ENCODE measurements around the gene SCTR. TPM values are rescaled to one million over a fixed set of nuclear protein-coding genes. Genes with fewer than 3 reads are reported as not detected.

SCTR gene
- total RNA-seq, 1 experiment from 2014 or later = not detected

DNA sequence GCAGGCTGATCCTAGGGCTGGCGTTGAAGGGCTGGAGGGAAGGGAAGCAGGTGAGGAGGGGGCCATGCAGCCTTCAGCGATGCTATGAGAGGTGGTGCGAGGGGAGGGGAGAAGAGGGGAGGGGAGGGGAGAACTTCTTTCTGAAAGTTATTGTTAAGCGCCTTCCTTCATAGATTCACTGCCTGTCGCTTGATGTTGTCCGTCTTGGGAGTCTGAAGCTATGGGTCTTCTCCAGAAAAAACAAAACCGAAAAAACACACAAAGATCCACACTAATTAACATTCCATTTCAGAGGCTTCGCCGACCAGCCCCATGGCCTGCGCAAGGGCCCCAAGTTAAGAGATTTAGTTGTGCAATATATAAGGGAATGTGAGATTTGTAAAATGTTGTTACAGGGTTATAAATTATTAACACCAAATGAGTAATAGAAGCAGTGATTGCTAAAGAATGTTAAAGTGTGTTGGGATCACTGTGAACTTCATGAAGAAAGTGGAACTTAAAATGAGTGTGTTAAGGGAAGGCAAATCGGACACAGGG lies 20.7 kb upstream of the SCTR start:
- Histone ChIP-seq H3K36me3 (ENCODE audit: low read depth, low read length) (no peaks in the 10 kb centered on the region), H3K4me1 (ENCODE audit: insufficient read depth, low read length) (no peaks in the 10 kb centered on the region), H3F3A (ENCODE audit: low read length, unreplicated experiment) (no peaks in the 10 kb centered on the region), H3K9me2 (replicated peaks; ENCODE audit: low read length) (no peaks in the 10 kb centered on the region), H4K20me1 (ENCODE audit: low read length) (no peaks in the 10 kb centered on the region), H3K4me3 (ENCODE audit: low read length) (no peak overlapping the region; the same call in 1 of the 2 replicates), H3K27ac (ENCODE audit: low read length) (no peak overlapping the region), H3K79me2 (ENCODE audit: low read length) (no peaks in the 10 kb centered on the region), H3K27me3 (ENCODE audit: low read length) (peaks cover 53% of the 10 kb centered on the region; the same call in 1 of the 2 replicates), H3K4me2 (ENCODE audit: low read length) (peak overlapping the region; percentile 92), H2AFZ (ENCODE audit: low read length) (no peak overlapping the region), H3K9ac (ENCODE audit: low read length) (no peak overlapping the region), H3K9me3 (ENCODE audit: low read length) (no peaks in the 10 kb centered on the region)
- BruUV-seq (replicated peaks) = no TSS peak
- ChIA-PET POLR2A (ENCODE audit: unreplicated experiment) (no interaction called here), CTCF (no interaction called here)
- TF ChIP-seq EZH2 (IDR thresholded peaks at IDR 0.05; ENCODE audit: low read length, unreplicated experiment) (no peak), EZH2phosphoT487 (IDR thresholded peaks at IDR 0.05; ENCODE audit: borderline replicate concordance, low read length) (no peak), CTCF (conservative IDR thresholded peaks at IDR 0.05; ENCODE audit: low read depth, low read length) (no peak)
- DNase-seq = no peak
- ATAC-seq = no peak
- intact Hi-C loops (cut with micrococcal nuclease) = no loop called here

- BruUV-seq (replicated peaks) = no TSS peak
- TF ChIP-seq CTCF (conservative IDR thresholded peaks at IDR 0.05; ENCODE audit: low read depth, low read length) (no peak), EZH2 (IDR thresholded peaks at IDR 0.05; ENCODE audit: low read length, unreplicated experiment) (no peak), EZH2phosphoT487 (IDR thresholded peaks at IDR 0.05; ENCODE audit: borderline replicate concordance, low read length) (no peak)
- Histone ChIP-seq H3K9me2 (replicated peaks; ENCODE audit: low read length) (no peaks in the 10 kb centered on the region), H3K4me2 (ENCODE audit: low read length) (peak within 1 kb of the TSS; percentile 92), H3K9ac (ENCODE audit: low read length) (peak within 1 kb of the TSS; percentile 32; the same call in 1 of the 2 replicates), H3K9me3 (ENCODE audit: low read length) (no peaks in the 10 kb centered on the region), H3K4me3 (ENCODE audit: low read length) (peak within 1 kb of the TSS; percentile 73), H3K27me3 (ENCODE audit: low read length) (peaks cover 57% of the 10 kb centered on the region; the same call in 1 of the 2 replicates), H2AFZ (ENCODE audit: low read length) (peak within 1 kb of the TSS; percentile 91), H3K4me1 (ENCODE audit: insufficient read depth, low read length) (no peaks in the 10 kb centered on the region), H3K79me2 (ENCODE audit: low read length) (no peaks in the 10 kb centered on the region), H4K20me1 (ENCODE audit: low read length) (no peaks in the 10 kb centered on the region), H3K27ac (ENCODE audit: low read length) (no peak within 1 kb of the TSS), H3F3A (ENCODE audit: low read length, unreplicated experiment) (no peaks in the 10 kb centered on the region), H3K36me3 (ENCODE audit: low read depth, low read length) (no peaks in the 10 kb centered on the region)
- POLR2A ChIA-PET (ENCODE audit: unreplicated experiment) = no interaction called here
- CTCF ChIA-PET = no interaction called here
- DNase-seq = peak; percentile 66
- intact Hi-C loops (cut with micrococcal nuclease) = no loop called here
- ATAC-seq = peak; percentile 90
Measured at GRCh38 chr2:119544075-119544938, 20.0 kb upstream of the SCTR start, which contains the start of gene CFAP221. Gene CFAP221 (plus strand): TSS chr2:119544449. CDS start chr2:119546132, 1,683 bp downstream.

- no peaks in the 10 kb centered on the region for H3F3A ChIP-seq (ENCODE audit: low read length, unreplicated experiment)
- intact Hi-C loops (cut with micrococcal nuclease) = no loop called here
- H3K4me1 ChIP-seq (ENCODE audit: insufficient read depth, low read length) = no peaks in the 10 kb centered on the region
- ChIA-PET POLR2A (ENCODE audit: unreplicated experiment) (no interaction called here), CTCF (no interaction called here)
- no TSS peak for BruUV-seq (replicated peaks)
- no peak overlapping the region for H3K4me2 ChIP-seq (ENCODE audit: low read length)
- peaks cover 53% of the 10 kb centered on the region for H3K27me3 ChIP-seq (ENCODE audit: low read length)
- no peaks in the 10 kb centered on the region for H3K79me2 ChIP-seq (ENCODE audit: low read length)
- no peaks in the 10 kb centered on the region for H3K9me2 ChIP-seq (replicated peaks; ENCODE audit: low read length)
- no peak for ATAC-seq
- no peak overlapping the region for H3K27ac ChIP-seq (ENCODE audit: low read length)
- TF ChIP-seq EZH2phosphoT487 (IDR thresholded peaks at IDR 0.05; ENCODE audit: borderline replicate concordance, low read length) (no peak), CTCF (conservative IDR thresholded peaks at IDR 0.05; ENCODE audit: low read depth, low read length) (no peak), EZH2 (IDR thresholded peaks at IDR 0.05; ENCODE audit: low read length, unreplicated experiment) (no peak)
- no peak overlapping the region for H3K4me3 ChIP-seq (ENCODE audit: low read length)
- no peaks in the 10 kb centered on the region for H4K20me1 ChIP-seq (ENCODE audit: low read length)
- H3K9ac ChIP-seq (ENCODE audit: low read length) = no peak overlapping the region
- no peak overlapping the region for H2AFZ ChIP-seq (ENCODE audit: low read length)
- H3K9me3 ChIP-seq (ENCODE audit: low read length) = no peaks in the 10 kb centered on the region
- DNase-seq = no peak
- H3K36me3 ChIP-seq (ENCODE audit: low read depth, low read length) = no peaks in the 10 kb centered on the region
Measured at GRCh38 chr2:119541476-119541875, 17.2 kb upstream of the SCTR start.
